ENCODE data around the gene SFMBT1. TPM values are rescaled to one million over a fixed set of nuclear protein-coding genes. Genes with fewer than 3 reads are reported as not detected.

SFMBT1 gene
- total RNA-seq, 6 experiments from 2014 or later = 9.2 to 14.0 (median 10.7) TPM

DNA sequence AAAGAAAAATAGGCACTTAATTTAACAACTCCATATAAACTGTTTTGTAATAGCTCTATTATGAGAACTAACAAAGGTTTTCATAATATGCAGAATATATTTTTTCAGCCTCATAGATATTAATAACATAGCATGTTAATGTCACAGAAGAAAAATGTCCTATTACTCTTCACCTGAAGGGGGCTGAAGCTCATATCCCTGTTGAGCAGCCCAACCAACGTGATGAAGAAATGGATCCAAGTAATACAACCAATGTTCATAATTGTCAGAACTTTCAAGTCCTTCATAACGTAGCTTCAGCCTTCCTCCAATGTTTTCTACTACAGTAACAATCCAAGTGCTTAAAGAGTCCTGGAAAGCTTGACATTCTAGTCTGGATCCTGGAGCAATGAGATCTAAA, 114.0 kb downstream of the SFMBT1 start:
- Histone ChIP-seq H3K36me3 (no peaks in the 10 kb centered on the region), H3K4me3 (no peak overlapping the region), H3K4me1 (peaks cover 0 to 20% (median 7%) of the 10 kb centered on the region in 4 donors), H3K27me3 (no peaks in the 10 kb centered on the region), H3K27ac (no peak overlapping the region), H3K9me3 (no peaks in the 10 kb centered on the region)
- no peak for TF ChIP-seq POLR2A (IDR thresholded peaks at IDR 0.05)
- TF ChIP-seq, protein P1, sequence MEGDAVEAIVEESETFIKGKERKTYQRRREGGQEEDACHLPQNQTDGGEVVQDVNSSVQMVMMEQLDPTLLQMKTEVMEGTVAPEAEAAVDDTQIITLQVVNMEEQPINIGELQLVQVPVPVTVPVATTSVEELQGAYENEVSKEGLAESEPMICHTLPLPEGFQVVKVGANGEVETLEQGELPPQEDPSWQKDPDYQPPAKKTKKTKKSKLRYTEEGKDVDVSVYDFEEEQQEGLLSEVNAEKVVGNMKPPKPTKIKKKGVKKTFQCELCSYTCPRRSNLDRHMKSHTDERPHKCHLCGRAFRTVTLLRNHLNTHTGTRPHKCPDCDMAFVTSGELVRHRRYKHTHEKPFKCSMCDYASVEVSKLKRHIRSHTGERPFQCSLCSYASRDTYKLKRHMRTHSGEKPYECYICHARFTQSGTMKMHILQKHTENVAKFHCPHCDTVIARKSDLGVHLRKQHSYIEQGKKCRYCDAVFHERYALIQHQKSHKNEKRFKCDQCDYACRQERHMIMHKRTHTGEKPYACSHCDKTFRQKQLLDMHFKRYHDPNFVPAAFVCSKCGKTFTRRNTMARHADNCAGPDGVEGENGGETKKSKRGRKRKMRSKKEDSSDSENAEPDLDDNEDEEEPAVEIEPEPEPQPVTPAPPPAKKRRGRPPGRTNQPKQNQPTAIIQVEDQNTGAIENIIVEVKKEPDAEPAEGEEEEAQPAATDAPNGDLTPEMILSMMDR (IDR thresholded peaks at IDR 0.05) = no peak
- intact Hi-C loops (cut with DNase I) = no loop called here
- WGBS (ENCODE audit: insufficient coverage, low coverage, low lambda C conversion rate, missing lambda C conversion rate) = 86% methylated on average over 1 of the region's 2 CpGs
- ATAC-seq (no peak), DNase-seq (no peak)

DNA sequence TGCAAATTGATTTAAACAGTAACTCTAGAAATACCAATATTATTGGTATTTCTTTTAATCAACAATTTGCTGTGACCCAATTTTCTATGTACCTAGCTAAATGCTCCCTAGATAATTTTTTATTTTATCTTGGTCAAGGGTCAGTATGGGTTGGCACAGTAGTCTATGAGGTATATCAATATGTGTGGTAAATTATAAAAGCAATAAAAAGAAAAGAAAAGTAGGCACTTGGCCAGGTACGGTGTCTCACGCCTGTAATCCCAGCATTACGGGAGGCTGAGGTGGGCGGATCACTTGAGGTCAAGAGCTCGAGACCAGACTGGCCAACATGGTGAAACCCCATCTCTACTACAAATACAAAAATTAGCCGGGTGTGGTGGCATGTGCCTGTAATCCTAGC, 114.5 kb downstream of the SFMBT1 start:
- no peaks in the 10 kb centered on the region for H3K9me3 ChIP-seq
- DNase-seq (no peak), ATAC-seq (no peak)
- no peak overlapping the region for H3K27ac ChIP-seq
- H3K4me3 ChIP-seq = no peak overlapping the region
- no peak for TF ChIP-seq POLR2A (IDR thresholded peaks at IDR 0.05)
- H3K27me3 ChIP-seq = no peaks in the 10 kb centered on the region
- H3K4me1 ChIP-seq = peaks cover 0 to 20% (median 7%) of the 10 kb centered on the region in 4 donors
- H3K36me3 ChIP-seq = peaks cover 0 to under 1% (median 0%) of the 10 kb centered on the region in 4 donors
- 64% methylated on average over 6 of the region's 6 CpGs for WGBS (ENCODE audit: insufficient coverage, low coverage, low lambda C conversion rate, missing lambda C conversion rate)
- intact Hi-C loops (cut with DNase I) = no loop called here

DNA sequence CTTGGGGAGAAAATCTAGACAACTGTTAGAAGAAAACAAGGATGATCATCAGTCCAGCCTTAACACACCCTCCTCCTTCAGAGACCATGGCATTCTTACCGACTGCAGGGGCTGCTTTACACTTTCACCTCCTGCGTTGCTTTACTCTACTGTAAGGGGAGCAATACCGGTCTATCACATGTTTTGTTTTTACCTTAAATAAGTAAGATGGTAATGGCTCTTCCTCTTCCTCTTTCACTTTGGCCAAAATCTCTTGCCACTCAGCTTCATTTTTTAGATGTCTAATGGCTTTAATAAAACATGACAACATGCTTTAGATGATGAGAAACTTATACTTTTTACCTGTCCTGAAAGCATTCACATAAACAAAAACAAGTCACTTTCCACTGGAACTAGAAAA, 115.1 kb downstream of the SFMBT1 start:
- intact Hi-C loops (cut with DNase I) = no loop called here
- peaks cover 0 to 20% (median 7%) of the 10 kb centered on the region in 4 donors for H3K4me1 ChIP-seq
- no peaks in the 10 kb centered on the region for H3K9me3 ChIP-seq
- H3K4me3 ChIP-seq = no peak overlapping the region
- H3K27ac ChIP-seq = no peak overlapping the region
- no peaks in the 10 kb centered on the region for H3K27me3 ChIP-seq
- ATAC-seq (no peak), DNase-seq (no peak)
- TF ChIP-seq, protein P1 (IDR thresholded peaks at IDR 0.05) = no peak
- no peak for TF ChIP-seq POLR2A (IDR thresholded peaks at IDR 0.05)
- peaks cover 0 to 4% (median 0%) of the 10 kb centered on the region in 4 donors for H3K36me3 ChIP-seq
- WGBS (ENCODE audit: insufficient coverage, low coverage, low lambda C conversion rate, missing lambda C conversion rate) = 83% methylated on average over 3 of the region's 3 CpGs

DNA sequence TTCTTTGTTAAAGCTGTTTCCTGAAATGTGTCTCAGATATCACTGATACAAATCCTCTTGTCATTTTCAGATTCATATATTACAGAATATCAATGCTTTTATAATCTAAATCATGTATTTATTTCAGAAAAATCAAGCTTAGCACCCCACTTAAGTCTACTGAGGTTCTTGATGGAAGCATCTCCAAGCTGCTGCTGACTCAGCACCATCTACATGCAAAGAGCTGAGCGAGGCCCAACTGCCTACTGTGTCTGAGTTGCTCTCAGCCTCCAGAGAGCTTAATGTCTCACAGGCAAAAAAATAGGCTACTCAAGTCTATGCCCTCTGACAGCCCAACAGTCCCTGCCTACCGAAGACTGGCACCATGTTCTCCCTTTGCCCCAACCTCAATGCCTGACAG, 119.3 kb downstream of the SFMBT1 start:
- Histone ChIP-seq H3K4me1 (peaks cover 0 to 20% (median 3%) of the 10 kb centered on the region in 4 donors), H3K9me3 (no peaks in the 10 kb centered on the region), H3K36me3 (peaks cover 0 to 4% (median under 1%) of the 10 kb centered on the region in 4 donors), H3K27me3 (no peaks in the 10 kb centered on the region), H3K27ac (no peak overlapping the region), H3K4me3 (no peak overlapping the region)
- no peak for TF ChIP-seq POLR2A (IDR thresholded peaks at IDR 0.05)
- TF ChIP-seq, protein P1 (IDR thresholded peaks at IDR 0.05) = no peak
- 100% methylated on average over 1 of the region's 2 CpGs for WGBS (ENCODE audit: insufficient coverage, low coverage, low lambda C conversion rate, missing lambda C conversion rate)
- ATAC-seq (no peak), DNase-seq (no peak)
- intact Hi-C loops (cut with DNase I) = no loop called here

DNA sequence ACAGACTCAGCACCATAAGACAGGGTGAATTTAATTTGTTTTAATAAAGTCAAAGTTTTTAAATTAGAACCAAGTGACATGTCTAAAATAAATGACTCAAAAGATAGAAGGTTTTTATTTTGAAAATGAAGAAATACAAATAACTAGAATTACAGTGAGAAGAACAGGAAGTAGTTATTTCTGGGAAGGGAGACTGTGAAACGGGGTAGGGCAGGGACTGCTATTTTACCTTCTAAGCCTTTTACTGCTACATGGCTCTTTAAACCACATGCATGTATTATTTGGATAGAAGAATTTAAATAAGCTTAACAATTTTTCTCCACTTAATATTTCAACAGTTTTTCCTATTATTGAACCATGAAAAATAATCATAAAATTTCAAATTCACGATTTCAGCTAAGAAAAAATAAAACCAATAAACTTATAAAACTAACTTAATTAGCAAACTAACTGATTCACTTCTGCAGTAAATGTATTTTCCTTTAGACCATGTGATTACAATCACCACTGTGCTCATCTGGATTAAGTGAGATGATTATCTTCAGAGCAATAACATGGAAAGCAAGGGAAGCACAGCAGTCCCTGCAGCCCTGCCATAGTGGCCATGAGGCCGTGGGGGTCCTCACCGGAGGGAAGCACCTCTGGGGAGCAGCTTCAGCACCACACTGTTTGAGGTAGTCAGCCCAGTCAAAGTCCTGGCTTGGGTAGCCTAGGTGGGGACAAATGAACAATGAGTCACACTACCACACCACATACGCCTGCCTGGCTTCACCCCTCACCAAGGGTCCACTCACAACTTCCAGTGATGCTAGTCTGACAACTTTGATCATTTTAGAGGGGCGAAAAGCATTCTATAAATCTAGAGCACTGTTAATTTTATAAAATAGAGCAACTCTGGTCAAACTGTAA, 120.2 kb downstream of the SFMBT1 start:
- H3K36me3 ChIP-seq = peaks cover 0 to 5% (median 2%) of the 10 kb centered on the region in 4 donors
- no peak for TF ChIP-seq POLR2A (IDR thresholded peaks at IDR 0.05)
- TF ChIP-seq, protein P1 (IDR thresholded peaks at IDR 0.05) = no peak
- peaks cover 0 to 19% (median 0%) of the 10 kb centered on the region in 4 donors for H3K4me1 ChIP-seq
- no peak overlapping the region for H3K4me3 ChIP-seq
- no peaks in the 10 kb centered on the region for H3K9me3 ChIP-seq
- intact Hi-C loops (cut with DNase I) = no loop called here
- WGBS (ENCODE audit: insufficient coverage, low coverage, low lambda C conversion rate, missing lambda C conversion rate) = 57% methylated on average over 4 of the region's 6 CpGs
- ATAC-seq (no peak), DNase-seq (no peak)
- H3K27me3 ChIP-seq = no peaks in the 10 kb centered on the region
- no peak overlapping the region for H3K27ac ChIP-seq

Measured in right lobe of liver (tissue), 6 donors.